Cardiac atrium fibroblast (primary cell): ENCODE data around the gene SEMA6D. TPM values are rescaled to one million over a fixed set of nuclear protein-coding genes. Genes with fewer than 3 reads are reported as not detected.

Experiments used
- total RNA-seq: library from RNA; depleted of rRNA; stranded (reverse); fragments of >200 nt; gene quantifications from 2 replicates; pipeline ENCODE4 v1.2.3, GENCODE V29; 2015

Gene SEMA6D, protein sequence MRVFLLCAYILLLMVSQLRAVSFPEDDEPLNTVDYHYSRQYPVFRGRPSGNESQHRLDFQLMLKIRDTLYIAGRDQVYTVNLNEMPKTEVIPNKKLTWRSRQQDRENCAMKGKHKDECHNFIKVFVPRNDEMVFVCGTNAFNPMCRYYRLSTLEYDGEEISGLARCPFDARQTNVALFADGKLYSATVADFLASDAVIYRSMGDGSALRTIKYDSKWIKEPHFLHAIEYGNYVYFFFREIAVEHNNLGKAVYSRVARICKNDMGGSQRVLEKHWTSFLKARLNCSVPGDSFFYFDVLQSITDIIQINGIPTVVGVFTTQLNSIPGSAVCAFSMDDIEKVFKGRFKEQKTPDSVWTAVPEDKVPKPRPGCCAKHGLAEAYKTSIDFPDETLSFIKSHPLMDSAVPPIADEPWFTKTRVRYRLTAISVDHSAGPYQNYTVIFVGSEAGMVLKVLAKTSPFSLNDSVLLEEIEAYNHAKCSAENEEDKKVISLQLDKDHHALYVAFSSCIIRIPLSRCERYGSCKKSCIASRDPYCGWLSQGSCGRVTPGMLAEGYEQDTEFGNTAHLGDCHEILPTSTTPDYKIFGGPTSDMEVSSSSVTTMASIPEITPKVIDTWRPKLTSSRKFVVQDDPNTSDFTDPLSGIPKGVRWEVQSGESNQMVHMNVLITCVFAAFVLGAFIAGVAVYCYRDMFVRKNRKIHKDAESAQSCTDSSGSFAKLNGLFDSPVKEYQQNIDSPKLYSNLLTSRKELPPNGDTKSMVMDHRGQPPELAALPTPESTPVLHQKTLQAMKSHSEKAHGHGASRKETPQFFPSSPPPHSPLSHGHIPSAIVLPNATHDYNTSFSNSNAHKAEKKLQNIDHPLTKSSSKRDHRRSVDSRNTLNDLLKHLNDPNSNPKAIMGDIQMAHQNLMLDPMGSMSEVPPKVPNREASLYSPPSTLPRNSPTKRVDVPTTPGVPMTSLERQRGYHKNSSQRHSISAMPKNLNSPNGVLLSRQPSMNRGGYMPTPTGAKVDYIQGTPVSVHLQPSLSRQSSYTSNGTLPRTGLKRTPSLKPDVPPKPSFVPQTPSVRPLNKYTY
- total RNA-seq: 2.0 and 2.3 TPM in 2 replicates

DNA sequence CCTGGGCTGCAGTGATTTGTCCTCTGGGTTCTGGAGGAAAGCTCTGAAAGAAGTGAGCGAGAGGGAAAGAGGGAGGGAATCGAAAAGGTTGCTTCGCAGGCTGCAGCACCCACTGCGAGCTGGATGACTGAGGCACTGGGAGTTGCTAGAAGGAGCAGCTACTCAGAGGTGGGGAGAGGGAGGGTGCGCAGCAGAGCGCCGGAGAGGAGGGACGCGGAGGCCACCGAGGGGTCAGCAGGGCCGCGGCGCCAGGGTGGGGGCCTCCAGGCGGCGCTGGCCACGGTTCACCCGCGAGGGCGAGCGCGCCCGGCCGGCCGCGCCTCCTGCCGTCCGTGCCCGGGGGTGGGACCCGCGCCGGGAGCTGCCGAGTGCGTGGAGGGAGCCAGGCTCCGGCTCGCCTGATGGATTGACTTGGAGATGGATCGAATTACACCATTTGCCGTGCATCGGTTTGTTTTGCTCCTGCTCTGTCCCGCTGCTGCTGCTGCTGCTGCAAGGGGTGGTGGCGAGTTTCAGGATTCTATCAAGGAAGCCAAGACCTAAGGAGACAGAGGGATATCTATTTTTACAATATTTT lies at the start of gene SEMA6D:
TSS of gene SEMA6D (plus strand) at position 470 of the 577 bp plus-strand sequence. CDS start 42,294 bp downstream, outside the sequence.

